HCT116 (cell line): ENCODE results near the gene MAN2B1. TPM values are rescaled to one million over a fixed set of nuclear protein-coding genes. Genes with fewer than 3 reads are reported as not detected.

Experiments
- ATAC-seq: fragments of 200-7000 bp; cut with Tn5 transposase; 2 replicates; pipeline ENCODE4 v1.9.1; 2020; ENCODE audit warnings: mild to moderate bottlenecking, moderate library complexity
- BruUV-seq: library from RNA; stranded (reverse); fragments of 400-500 nt; replicated peaks from 2 replicates; lab custom pipeline; 2021; lab: Mats Ljungman, UMichigan
- CTCF ChIA-PET: fragments of 300-600 bp; sonication (Branson Sonifier 250); formaldehyde crosslinking; loops from one replicate; lab custom pipeline; 2021; ENCODE audit warnings: antibody characterized with exemption; lab: Charles Lee
- POLR2A ChIA-PET: fragments of 300-600, 350-600 bp; sonication (Branson Sonifier 250); formaldehyde crosslinking; loops from one replicate; lab custom pipeline; 2021; ENCODE audit warnings: antibody characterized with exemption; lab: Charles Lee
- RAD21 ChIA-PET, 2 experiments: fragments of 300-600 bp; sonication (Branson Sonifier 250); formaldehyde crosslinking; loops; one replicate each; lab custom pipeline; 2023; ENCODE audit warnings: low total read pairs in 2 of 2; ENCODE audit not compliant: uncharacterized antibody in 2 of 2, unreplicated experiment in 2 of 2, low non-redundant PET in 1 of 2; lab: Charles Lee
- DNase-seq: peaks from one replicate; pipeline ENCODE4 v3.0.0-alpha.2; 2010; ENCODE audit warnings: low read depth, low spot score
- H2AFZ ChIP-seq: fragments of 200-600 bp; shearing (Covaris generic), sonication (generic); 2 replicates; pipeline ENCODE4 v1.6.1; 2017; ENCODE audit warnings: low read depth, mixed run types, mixed read lengths, antibody characterized with exemption, low read length; ENCODE audit not compliant: poor library complexity, severe bottlenecking
- H3K27ac ChIP-seq: 2 replicates; pipeline ENCODE4 v1.5.1; 2012; ENCODE audit warnings: low read depth, low read length
- H3K27me3 ChIP-seq: fragments of 200-600 bp; sonication (generic); 2 replicates; pipeline ENCODE4 v1.6.1; 2016; ENCODE audit warnings: mixed run types, low read length, mixed read lengths; ENCODE audit not compliant: insufficient read depth
- H3K36me3 ChIP-seq, 2 experiments: fragments of 200-500 bp in 1 of 2; fragments of 200-600 bp in 1 of 2; sonication (Bioruptor generic) in 1 of 2; sonication (generic) in 1 of 2; 2 replicates each; pipeline versions ENCODE4 v1.5.1 to v1.6.1; 2014 to 2016; ENCODE audit warnings: low read length in 2 of 2, inconsistent platforms in 1 of 2, mixed read lengths in 1 of 2, mixed run types in 1 of 2; ENCODE audit not compliant: insufficient read depth in 2 of 2, control insufficient read depth in 1 of 2
- H3K4me1 ChIP-seq, 2 experiments: fragments of 200-600 bp in 1 of 2; sonication (generic) in 1 of 2; 2 replicates each; pipeline versions ENCODE4 v1.5.1 to v1.6.1; 2012 to 2017; ENCODE audit warnings: low read length in 2 of 2, inconsistent platforms in 1 of 2, mild to moderate bottlenecking in 1 of 2, mixed read lengths in 1 of 2, mixed run types in 1 of 2, moderate library complexity in 1 of 2; ENCODE audit not compliant: insufficient read depth in 2 of 2, control insufficient read depth in 1 of 2
- H3K4me2 ChIP-seq: fragments of 200-600 bp; sonication (generic); 2 replicates; pipeline ENCODE4 v1.6.1; 2017; ENCODE audit warnings: mixed run types, low read length, mixed read lengths
- H3K4me3 ChIP-seq, 2 experiments: fragments of 200-600 bp in 1 of 2; sonication (generic) in 1 of 2; replicated peaks in 1 of 2; 2 replicates each; pipeline ENCODE4 v1.5.1; 2011 to 2016; ENCODE audit warnings: low read length in 2 of 2, control low read depth in 1 of 2, low read depth in 1 of 2, mild to moderate bottlenecking in 1 of 2, mixed read lengths in 1 of 2, mixed run types in 1 of 2
- H3K79me2 ChIP-seq: fragments of 200-600 bp; sonication (generic); 2 replicates; pipeline ENCODE4 v1.6.1; 2017; ENCODE audit warnings: mild to moderate bottlenecking, mixed run types, low read length, moderate library complexity, mixed read lengths; ENCODE audit not compliant: insufficient read depth
- H3K9ac ChIP-seq: fragments of 200-600 bp; sonication (generic); 2 replicates; pipeline ENCODE4 v1.6.1; 2016; ENCODE audit warnings: low read length, mixed read lengths
- H3K9me2 ChIP-seq: fragments of 200-600 bp; sonication (generic), shearing (Covaris generic); 2 replicates; pipeline ENCODE4 v1.6.1; 2017; ENCODE audit warnings: mixed run types, mild to moderate bottlenecking, moderate library complexity; ENCODE audit not compliant: insufficient read depth
- H3K9me3 ChIP-seq, 2 experiments: fragments of 200-500 bp in 1 of 2; fragments of 200-600 bp in 1 of 2; sonication (Bioruptor generic) in 1 of 2; sonication (generic) in 1 of 2; 2 replicates each; pipeline ENCODE4 v1.6.1; 2014 to 2017; ENCODE audit warnings: low read length in 2 of 2, mixed read lengths in 2 of 2, inconsistent platforms in 1 of 2, low read depth in 1 of 2, mild to moderate bottlenecking in 1 of 2, mixed run types in 1 of 2, moderate library complexity in 1 of 2; ENCODE audit not compliant: control insufficient read depth in 1 of 2, insufficient read depth in 1 of 2
- H4K20me1 ChIP-seq: fragments of 200-600 bp; sonication (generic), shearing (Covaris generic); 2 replicates; pipeline ENCODE4 v1.6.1; 2017; ENCODE audit warnings: mixed run types, mild to moderate bottlenecking, moderate library complexity; ENCODE audit not compliant: insufficient read depth
- CBX3 ChIP-seq: IDR thresholded peaks from 2 replicates; pipeline ENCODE4 v1.6.1; 2012; ENCODE audit warnings: low read depth
- CTCF ChIP-seq, 3 experiments: fragments of 200-600 bp in 1 of 3; sonication (generic) in 1 of 3; IDR thresholded peaks in 2 of 3; conservative IDR thresholded peaks in 1 of 3; 2 replicates each; pipeline ENCODE4 v1.5.1; 2012 to 2017; ENCODE audit warnings: low read depth in 2 of 3, low read length in 2 of 3, antibody characterized with exemption in 1 of 3, borderline replicate concordance in 1 of 3, control low read depth in 1 of 3, mild to moderate bottlenecking in 1 of 3, mixed read lengths in 1 of 3, mixed run types in 1 of 3, moderate library complexity in 1 of 3; ENCODE audit not compliant: insufficient read depth in 1 of 3
- EGR1 ChIP-seq: IDR thresholded peaks from 2 replicates; pipeline ENCODE4 v1.6.1; 2012; ENCODE audit warnings: low read depth
- EZH2 ChIP-seq: fragments of 200-600 bp; sonication (generic); IDR thresholded peaks from 2 replicates; pipeline ENCODE4 v1.6.1; 2017; ENCODE audit warnings: antibody characterized with exemption, mixed run types
- EZH2phosphoT487 ChIP-seq: fragments of 200-600 bp; IDR thresholded peaks from 2 replicates; pipeline ENCODE4 v1.6.1; 2018; ENCODE audit warnings: antibody characterized with exemption, borderline replicate concordance
- FOSL1 ChIP-seq: IDR thresholded peaks from 2 replicates; pipeline ENCODE4 v1.6.1; 2012; ENCODE audit warnings: low read depth
- JUND ChIP-seq: IDR thresholded peaks from 2 replicates; pipeline ENCODE4 v1.6.1; 2012
- SP1 ChIP-seq: IDR thresholded peaks from 2 replicates; pipeline ENCODE4 v1.6.1; 2012; ENCODE audit warnings: low read depth
- SRF ChIP-seq: IDR thresholded peaks from 2 replicates; pipeline ENCODE4 v1.6.1; 2012; ENCODE audit warnings: low read depth
- TCF7L2 ChIP-seq: IDR thresholded peaks from 2 replicates; pipeline ENCODE4 v1.7.0; 2011; ENCODE audit warnings: borderline replicate concordance, inconsistent platforms; ENCODE audit not compliant: insufficient read depth, insufficient read length; ENCODE audit errors: extremely low read depth
- ZBTB33 ChIP-seq: IDR thresholded peaks from 2 replicates; pipeline ENCODE4 v1.6.1; 2011; ENCODE audit warnings: mild to moderate bottlenecking, low read length, moderate library complexity; ENCODE audit not compliant: insufficient replicate concordance; ENCODE audit errors: extremely low read depth
- ZFX ChIP-seq: fragments of 450-650 bp; IDR thresholded peaks from 2 replicates; pipeline ENCODE4 v1.6.1; 2017
- ZNF274 ChIP-seq: fragments of 200-500 bp; sonication (Bioruptor generic); IDR thresholded peaks from 2 replicates; pipeline ENCODE4 v1.6.1; 2014; ENCODE audit warnings: mild to moderate bottlenecking, low read depth, low read length, inconsistent platforms
- intact Hi-C: fragments of 100-400 bp; cut with micrococcal nuclease; formaldehyde crosslinking; loops from 2 replicates; pipeline ENCODE4 v1.10.0; 2022
- total RNA-seq: library from RNA; stranded (reverse); gene quantifications from one replicate; pipeline ENCODE4 v1.2.1, GENCODE V29; 2021; ENCODE audit not compliant: unreplicated experiment

MAN2B1 gene
- total RNA-seq, 1 experiment from 2014 or later, result 48.3 TPM

GRCh38 chr19:12701596-12702282 lies 35.2 kb upstream of the MAN2B1 start:
- peaks cover 51 to 63% of the 10 kb centered on the region in 2 experiments for H3K36me3 ChIP-seq
- H3K79me2 ChIP-seq, result peaks cover 3% of the 10 kb centered on the region; the same call in 1 of the 2 replicates
- no peaks in the 10 kb centered on the region for H3K27me3 ChIP-seq
- DNase-seq, result no peak
- peaks cover 3 to 7% of the 10 kb centered on the region in 2 experiments; a peak in 2 of 4 replicates for H3K4me1 ChIP-seq
- no peak overlapping the region for H3K4me3 ChIP-seq
- no peak overlapping the region for H2AFZ ChIP-seq
- ATAC-seq, result no peak
- ChIA-PET CTCF (no interaction called here), RAD21 (no interaction called here), POLR2A (no interaction called here)
- BruUV-seq, result no TSS peak
- no peak overlapping the region for H3K9ac ChIP-seq
- TF ChIP-seq ZBTB33, result no peak
- TF ChIP-seq SP1, result no peak
- no peak for TF ChIP-seq ZNF274
- no peak for TF ChIP-seq EZH2phosphoT487
- no peak for TF ChIP-seq EGR1
- TF ChIP-seq FOSL1, result no peak
- no peaks in the 10 kb centered on the region for H3K9me3 ChIP-seq
- no peaks in the 10 kb centered on the region for H4K20me1 ChIP-seq
- no peak overlapping the region for H3K27ac ChIP-seq
- intact Hi-C loops, result no loop called here
- H3K9me2 ChIP-seq, result no peaks in the 10 kb centered on the region
- H3K4me2 ChIP-seq, result no peak overlapping the region

GRCh38 chr19:12698138-12698537 lies 31.6 kb upstream of the MAN2B1 start:
- no peak overlapping the region for H3K4me3 ChIP-seq
- H3K9me2 ChIP-seq, result no peaks in the 10 kb centered on the region
- peaks cover 9 to 23% of the 10 kb centered on the region in 2 experiments; a peak in 3 of 4 replicates for H3K4me1 ChIP-seq
- no peak overlapping the region for H2AFZ ChIP-seq
- peaks cover 13% of the 10 kb centered on the region; the same call in 1 of the 2 replicates for H3K79me2 ChIP-seq
- intact Hi-C loops, result no loop called here
- no peak overlapping the region for H3K27ac ChIP-seq
- ChIA-PET RAD21 (no interaction called here), POLR2A (no interaction called here), CTCF (no interaction called here)
- no TSS peak for BruUV-seq
- peaks cover 33 to 35% of the 10 kb centered on the region in 2 experiments; a peak in 3 of 4 replicates for H3K36me3 ChIP-seq
- H3K9ac ChIP-seq, result no peak overlapping the region
- no peaks in the 10 kb centered on the region for H4K20me1 ChIP-seq
- no peaks in the 10 kb centered on the region for H3K9me3 ChIP-seq
- H3K27me3 ChIP-seq, result no peaks in the 10 kb centered on the region
- H3K4me2 ChIP-seq, result no peak overlapping the region
- ATAC-seq (no peak), DNase-seq (no peak)
- TF ChIP-seq SRF (no peak), FOSL1 (no peak), JUND (no peak), ZBTB33 (no peak), EZH2 (no peak), CTCF (IDR thresholded peaks at IDR 0.05 in 2 of 3, conservative IDR thresholded peaks at IDR 0.05 in 1 of 3; ENCODE audit: borderline replicate concordance in 1 of 3, insufficient read depth in 1 of 3, low read depth in 2 of 3, low read length in 2 of 3) (no peak), ZFX (no peak), TCF7L2 (no peak), CBX3 (no peak), EGR1 (no peak)
